ENCODE results near the gene PLEKHA5.
"Not testable (repeated sequence)": the region's sequence is repeated elsewhere in the genome, so short reads cannot be mapped to it uniquely, and the experiment has no call there.

The PLEKHA5 gene, protein sequence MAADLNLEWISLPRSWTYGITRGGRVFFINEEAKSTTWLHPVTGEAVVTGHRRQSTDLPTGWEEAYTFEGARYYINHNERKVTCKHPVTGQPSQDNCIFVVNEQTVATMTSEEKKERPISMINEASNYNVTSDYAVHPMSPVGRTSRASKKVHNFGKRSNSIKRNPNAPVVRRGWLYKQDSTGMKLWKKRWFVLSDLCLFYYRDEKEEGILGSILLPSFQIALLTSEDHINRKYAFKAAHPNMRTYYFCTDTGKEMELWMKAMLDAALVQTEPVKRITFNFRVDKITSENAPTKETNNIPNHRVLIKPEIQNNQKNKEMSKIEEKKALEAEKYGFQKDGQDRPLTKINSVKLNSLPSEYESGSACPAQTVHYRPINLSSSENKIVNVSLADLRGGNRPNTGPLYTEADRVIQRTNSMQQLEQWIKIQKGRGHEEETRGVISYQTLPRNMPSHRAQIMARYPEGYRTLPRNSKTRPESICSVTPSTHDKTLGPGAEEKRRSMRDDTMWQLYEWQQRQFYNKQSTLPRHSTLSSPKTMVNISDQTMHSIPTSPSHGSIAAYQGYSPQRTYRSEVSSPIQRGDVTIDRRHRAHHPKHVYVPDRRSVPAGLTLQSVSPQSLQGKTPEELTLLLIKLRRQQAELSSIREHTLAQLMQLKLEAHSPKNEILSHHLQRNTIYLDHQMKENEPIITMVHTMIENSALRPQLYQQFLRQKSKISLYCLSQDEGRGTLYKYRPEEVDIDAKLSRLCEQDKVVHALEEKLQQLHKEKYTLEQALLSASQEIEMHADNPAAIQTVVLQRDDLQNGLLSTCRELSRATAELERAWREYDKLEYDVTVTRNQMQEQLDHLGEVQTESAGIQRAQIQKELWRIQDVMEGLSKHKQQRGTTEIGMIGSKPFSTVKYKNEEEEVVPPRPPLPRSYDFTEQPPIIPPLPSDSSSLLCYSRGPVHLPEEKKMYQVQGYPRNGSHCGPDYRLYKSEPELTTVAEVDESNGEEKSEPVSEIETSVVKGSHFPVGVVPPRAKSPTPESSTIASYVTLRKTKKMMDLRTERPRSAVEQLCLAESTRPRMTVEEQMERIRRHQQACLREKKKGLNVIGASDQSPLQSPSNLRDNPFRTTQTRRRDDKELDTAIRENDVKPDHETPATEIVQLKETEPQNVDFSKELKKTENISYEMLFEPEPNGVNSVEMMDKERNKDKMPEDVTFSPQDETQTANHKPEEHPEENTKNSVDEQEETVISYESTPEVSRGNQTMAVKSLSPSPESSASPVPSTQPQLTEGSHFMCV

DNA sequence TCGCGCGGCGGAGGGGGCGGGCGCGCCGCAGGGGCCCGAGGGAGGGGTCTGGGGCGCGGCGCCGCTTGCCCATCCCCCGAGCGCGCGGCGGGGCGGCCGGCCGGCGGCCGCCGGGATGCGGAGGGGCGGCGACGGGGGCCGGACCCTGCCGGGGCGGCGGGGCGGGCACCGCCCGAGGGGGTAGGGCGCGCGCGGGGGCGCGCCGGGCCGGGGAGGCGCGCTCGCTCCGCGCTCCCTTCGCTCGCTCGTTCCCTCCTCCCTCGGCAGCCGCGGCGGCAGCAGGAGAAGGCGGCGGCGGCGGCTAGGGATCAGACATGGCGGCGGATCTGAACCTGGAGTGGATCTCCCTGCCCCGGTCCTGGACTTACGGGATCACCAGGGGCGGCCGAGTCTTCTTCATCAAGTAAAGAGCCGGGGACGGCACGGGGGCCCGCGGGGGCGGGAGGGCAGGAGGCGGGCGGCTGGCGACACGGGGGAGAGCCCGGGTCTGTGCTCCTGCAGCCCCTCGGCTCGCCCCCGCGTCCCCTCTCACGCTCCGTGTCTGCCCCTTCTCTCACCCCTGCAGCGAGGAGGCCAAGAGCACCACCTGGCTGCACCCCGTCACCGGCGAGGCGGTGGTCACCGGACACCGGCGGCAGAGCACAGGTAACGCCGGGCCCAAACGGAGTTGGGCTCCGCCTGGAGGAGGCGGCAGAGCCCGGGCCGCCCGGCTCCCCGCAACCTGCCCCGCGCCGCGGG lies at the start of gene PLEKHA5:
TSS of gene PLEKHA5 (plus strand) at position 248 of the 738 bp plus-strand sequence. CDS start at position 315, 67 bp downstream.
- DNase-seq = peak; percentile 92

DNA sequence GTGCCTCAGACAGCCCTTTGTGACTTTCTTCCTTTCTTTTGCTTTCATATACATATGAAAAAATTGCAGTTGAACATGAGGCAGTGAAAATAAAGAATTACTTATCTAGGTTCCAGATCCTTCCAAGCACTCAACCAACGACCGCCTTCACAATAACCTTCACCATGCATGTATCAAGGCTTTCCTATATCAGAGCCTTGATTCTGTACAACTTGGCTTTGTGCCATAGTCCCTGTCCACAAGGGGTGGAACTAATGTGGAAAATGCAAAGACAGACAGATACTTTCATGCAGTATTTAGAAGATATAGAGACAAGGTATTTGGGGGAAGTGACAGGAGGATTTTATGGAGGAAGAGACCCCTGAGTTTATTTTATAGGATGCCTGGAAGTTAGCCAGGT lies 48.6 kb upstream of the PLEKHA5 start:
- no peak for DNase-seq

DNA sequence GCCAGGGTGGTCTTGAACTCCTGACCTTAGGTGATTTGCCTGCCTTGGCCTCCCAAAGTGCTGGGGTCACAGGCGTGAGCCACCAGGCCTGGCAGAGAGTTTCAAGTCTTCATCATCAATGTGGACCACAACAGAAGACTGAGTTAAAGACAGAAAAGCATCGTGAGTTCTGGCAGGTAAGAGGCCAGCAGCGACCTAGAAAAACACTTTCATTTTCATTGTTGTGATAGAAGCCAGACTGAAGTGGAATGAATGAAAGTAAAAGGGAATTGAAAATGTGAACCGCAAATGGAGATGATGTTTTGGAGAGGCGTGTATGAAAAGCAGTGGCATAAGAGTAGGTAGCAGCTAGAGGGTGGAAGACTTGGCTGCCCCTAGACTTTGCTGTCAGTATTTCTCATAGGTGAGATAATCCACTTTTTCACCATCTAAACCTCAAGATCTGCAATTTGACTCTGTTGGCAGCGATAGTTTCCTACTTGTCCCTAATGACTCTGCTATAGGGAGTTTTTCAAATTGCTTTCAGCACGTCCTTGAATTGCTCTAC lies 47.1 kb upstream of the PLEKHA5 start:
- DNase-seq = no peak

DNA sequence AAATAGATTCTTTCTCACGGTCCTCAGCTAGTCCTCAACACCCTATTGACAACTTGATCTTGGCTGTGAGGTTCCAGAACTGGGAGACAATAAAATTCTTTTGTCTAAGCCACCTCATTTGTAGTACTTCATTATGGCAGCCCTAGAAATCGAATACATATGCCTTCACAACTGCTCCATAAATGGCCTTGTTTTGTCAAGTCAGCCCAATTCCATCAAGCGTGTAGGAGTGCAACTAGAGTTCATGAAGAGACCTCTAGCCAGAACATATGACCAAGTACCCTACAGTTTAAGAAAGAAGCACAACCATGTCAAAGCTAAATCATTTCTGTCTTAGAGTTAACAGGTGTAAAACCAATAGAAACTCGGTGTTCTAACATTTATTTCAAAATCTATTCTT lies 45.0 kb upstream of the PLEKHA5 start:
- DNase-seq = no peak

DNA sequence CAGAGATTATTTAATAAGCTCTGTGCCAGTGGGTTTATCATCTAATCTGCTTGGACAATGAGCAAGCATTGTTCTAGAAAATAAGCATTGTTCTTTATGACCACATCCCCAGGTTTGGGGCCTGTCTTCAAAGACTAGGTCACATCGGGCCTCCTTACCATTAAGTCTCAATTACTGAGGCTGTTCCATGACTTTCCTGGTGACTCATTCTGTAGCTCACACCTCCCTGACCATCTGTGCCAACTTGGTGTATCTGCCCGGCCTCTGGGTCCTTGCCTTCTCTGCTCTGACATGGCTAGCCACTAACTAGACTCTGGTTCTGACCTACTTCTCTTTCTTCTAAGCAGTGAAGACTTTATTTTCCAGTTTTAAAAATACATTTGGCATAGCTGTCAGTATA lies 44.4 kb upstream of the PLEKHA5 start:
- DNase-seq = no peak

DNA sequence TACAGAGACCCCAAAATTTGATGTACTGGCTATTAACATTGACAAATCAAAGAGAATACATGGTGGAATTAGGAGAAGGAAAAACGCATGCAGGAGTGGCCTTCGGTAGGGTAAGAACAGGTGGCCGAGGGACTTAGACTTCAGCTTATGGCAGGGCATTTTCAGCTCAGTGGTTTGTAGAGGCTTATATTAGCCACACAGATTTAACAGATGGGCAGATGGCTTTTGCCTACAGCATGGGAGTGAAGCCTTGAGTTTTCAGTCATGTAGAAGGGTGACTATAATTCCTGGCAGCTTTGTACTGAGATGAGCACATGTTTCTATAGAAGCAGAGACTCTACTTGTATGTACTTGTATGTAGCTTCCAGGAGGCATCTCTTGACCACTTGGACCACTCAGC lies 40.9 kb upstream of the PLEKHA5 start:
- no peak for DNase-seq

DNA sequence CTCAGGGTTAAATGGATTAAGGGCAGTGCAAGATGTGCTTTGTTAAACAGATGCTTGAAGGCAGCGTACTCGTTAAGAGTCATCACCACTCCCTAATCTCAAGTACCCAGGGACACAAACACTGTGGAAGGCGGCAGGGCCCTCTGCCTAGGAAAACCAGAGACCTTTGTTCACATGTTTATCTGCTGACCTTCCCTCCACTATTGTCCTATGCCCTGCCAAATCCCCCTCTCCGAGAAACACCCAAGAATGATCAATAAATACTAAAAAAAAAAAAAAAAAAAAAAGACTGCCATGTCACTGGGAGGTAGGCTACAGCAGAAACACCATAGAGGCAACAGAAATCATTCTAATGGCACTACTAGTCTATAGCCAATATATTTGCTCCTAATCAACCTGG lies 37.1 kb upstream of the PLEKHA5 start:
- DNase-seq = not testable (repeated sequence)

DNA sequence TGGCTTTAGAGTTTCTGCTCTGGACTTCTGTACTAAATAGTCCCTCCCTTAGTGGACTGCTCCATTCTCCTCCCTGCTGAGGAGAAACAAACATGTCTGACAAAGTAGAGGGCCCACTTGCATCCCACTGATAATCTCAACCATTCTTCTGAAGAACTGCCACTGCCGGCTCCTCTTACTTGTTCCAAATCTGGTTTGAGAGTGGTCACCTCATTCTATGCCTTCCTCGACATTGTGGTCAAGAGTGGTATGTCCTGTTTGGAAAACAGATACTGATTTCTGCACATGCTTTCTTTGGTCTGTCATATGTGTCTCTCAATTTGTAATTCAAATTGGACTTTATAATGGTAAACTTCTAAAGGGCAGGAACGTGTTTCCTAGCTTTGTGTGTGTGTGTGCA lies 36.3 kb upstream of the PLEKHA5 start:
- no peak for DNase-seq

DNA sequence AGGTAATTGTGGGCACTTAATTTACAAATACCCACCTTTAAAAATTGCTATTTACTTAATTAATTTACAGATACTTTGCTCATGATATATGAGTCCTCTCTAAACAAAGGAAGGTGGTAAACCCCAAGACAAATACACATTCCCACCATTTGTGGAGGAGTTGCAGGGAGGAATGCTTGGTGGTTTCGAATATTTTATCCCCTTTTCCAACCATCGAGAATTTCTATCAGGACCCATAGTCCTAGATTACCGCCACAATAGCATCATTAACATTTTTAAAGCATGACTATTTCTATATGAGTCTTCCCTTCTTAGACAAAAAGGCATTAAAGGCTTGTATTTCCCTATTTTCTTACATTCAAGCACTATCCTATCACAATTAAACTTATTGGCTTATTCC lies 34.2 kb upstream of the PLEKHA5 start:
- DNase-seq = no peak

DNA sequence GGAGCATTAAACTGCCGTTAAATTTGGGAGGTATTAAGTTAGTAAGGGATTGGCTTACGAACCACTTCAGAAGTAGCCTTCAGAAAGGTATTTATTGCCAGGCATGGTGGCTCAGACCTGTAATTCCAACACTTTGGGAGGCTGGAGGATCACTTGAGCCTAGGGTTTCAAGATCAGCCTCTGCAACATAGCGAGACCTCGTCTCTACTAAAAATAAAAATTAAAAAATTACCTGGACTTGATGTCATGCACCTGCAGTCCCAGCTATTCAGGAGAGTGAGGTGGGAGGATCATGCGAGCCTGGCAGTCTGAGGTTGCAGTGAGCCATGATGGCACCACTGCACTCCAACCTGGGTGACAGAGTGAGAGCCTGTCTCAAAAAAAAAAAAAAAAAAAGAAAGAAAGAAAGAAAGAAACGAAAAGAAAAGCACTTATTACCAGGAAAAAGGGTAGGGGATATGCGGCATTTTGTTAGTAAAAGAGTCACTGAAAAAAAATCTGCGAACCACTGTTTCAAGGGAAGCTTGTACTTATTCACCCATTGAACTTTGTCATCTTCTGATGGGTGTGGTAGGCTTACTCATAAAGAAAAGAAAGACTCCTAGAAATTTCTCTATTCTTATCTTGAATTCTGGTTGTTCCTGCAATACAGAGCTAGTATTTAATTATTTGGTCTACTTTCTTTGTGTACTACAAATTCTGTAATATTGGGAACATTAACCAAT lies 33.6 kb upstream of the PLEKHA5 start:
- DNase-seq = no peak

DNA sequence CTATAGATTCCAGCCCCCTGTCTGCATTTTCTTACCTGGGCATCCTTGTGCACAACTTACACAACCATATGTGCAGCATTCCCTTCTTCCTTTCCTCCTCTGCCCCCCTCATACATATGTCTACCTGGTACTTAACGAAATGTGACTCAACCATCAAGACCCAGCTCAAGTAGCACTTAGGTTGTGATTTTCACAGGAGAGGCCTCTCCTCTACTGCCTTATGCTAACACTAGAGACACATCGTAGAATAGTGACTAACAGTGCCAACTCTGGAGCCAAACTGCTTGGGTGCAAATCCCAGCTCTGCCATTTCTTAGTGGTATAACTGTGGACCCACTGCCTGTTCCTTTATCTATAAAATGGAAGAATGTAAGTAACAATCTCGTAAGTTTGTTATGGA lies 24.1 kb upstream of the PLEKHA5 start:
- no peak for DNase-seq

DNA sequence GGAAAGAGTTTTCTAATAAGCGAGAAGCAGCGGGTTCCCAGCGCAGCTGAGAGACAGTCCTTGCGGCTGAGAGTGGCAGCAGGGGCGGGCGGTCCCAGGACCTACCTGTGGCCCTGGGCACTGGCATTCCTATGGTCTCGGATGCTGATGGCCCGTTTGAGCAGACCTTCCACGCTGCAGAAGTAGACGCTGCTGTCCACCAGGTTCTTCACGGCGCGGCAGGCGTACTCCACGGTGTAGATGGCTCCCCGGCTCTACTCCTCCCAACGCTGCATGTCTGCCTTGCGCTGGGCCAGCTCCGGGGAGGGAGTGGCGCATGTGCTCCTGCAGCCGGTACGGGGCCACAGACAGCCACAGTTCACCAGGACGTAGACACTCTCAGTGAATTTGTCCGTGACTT lies 21.8 kb upstream of the PLEKHA5 start:
- DNase-seq = no peak

DNA sequence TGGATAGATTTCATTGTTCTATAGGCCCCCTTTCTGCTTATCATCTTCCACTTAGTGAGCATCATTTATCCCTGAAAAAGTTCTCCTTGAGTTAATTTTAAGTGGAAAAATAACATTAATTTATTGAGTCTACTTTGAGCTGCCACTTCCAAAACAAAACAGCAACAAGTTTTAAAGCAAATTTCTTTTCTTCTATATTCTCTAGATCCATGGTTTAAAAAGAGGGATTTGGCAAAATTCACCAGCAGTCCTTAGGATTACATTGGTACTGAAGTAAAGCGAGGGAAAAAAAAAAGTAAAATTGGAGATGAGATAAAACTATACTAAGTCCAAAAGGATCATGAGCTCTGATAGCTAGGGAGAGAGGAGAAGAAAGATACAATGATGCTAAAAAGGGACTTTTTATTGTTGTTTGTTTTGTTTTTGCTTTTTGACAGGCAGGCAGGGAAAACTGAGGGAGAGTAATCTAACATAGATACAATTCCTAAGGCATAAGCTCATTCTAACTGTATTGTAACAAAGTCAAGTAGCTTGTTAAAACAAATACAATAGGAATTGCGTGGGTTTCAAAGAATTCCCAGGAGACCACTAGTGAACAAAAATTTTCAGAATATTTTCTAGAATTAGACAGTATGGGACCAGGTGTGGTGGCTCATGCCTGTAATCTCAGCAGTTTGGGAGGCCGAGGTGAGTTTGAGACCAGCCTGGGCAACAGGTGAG lies 19.2 kb upstream of the PLEKHA5 start:
- DNase-seq = no peak

DNA sequence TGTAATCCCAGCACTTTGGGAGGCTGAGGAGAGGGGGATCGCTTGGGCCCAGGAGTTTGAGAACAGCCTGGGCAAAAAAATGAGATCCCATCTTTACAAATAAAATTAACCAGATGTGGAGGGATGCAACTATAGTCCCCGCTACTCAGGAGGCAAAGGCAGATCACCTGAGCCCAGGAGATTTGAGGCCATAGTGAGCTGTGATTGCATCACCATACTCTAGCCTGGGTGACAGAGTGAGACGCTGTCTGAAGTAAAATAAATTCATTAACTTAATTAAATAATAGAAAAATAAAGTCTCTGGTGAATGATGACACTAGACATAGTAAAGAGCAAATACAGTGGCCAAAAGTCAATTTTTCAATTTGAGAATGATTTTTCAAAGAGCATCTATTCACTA lies 16.1 kb upstream of the PLEKHA5 start:
- DNase-seq = no peak

DNA sequence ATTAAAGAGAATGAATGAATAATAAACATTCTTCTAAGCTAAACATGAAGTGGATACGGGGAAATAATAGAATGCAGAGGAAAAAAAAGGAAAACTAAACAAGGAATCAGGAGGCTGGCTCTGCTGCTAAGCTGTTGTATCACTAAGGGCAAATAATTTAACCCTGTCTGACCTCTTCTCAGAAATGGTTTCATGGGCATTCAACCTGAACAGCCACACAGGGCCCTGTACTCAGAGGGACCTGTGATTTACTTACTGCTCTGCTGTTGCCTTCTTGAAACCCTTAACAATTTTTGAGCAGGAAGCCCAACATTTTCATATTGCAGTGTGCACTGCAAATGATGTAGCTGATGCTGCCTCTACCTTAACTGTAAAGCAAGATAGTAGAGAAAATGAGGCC lies 14.2 kb upstream of the PLEKHA5 start:
- no peak for DNase-seq

DNA sequence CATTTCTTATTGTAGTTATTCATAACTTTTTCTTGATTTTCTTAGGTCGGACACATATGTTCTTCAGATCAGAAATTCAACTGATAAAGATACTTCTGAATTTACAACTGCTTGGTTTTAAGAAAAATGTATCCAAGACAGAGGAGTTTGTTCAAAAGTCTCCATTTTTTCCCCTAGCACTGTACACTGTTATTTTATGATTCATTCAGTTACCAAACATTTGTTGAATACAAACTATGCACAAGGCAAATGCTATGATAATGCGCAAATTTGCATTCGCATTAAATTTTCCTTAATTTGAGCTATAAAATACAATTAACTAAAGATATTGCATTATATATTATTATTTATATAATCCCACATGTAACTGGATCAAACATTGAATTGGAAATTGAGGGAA lies 10.1 kb upstream of the PLEKHA5 start:
- DNase-seq = no peak

DNA sequence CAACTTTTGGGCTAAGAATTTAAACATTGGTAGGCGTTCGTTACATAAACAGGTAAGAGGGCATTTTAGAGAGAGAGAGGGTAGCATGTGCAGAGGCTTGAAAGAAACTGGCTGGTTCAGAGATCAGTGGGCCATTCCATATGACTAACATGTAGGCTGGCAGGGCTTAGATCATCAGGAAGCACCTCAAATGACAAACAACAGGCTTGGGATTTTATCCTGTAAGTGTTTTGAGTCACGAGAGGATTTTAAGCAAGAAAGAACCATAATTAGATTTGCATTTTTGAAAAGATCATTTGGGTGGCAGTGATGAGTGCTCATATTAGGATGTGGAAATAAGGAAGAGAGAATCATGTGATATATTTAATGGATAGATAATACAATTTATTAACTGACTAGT lies 8.7 kb upstream of the PLEKHA5 start:
- DNase-seq = no peak

DNA sequence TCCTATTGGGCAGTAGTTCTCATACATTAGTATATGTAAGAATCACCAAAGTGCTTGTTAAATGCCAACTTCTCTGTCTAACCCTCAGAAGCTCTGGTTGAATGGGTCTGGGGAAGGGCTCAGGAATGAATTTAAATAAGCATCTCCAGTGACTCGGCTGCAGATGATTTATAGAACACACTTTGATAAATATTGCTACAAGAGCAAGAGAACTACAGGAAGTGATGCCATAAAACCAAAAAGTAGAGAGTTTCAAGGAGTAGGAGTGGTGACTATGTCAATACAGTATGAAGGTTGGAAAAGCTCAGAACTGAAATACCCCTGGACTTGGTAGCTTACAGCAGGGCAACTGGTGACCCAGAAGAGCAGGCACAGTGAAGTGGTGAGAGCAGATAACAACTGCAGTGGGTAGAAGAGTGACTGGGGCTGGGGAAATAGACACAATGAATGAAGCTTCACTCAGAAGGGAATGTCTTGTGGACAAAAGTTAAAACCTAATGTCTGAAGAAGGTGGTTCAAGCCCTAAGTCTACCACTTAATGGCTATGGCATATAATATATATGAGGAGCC lies 8.0 kb upstream of the PLEKHA5 start:
- no peak for DNase-seq

DNA sequence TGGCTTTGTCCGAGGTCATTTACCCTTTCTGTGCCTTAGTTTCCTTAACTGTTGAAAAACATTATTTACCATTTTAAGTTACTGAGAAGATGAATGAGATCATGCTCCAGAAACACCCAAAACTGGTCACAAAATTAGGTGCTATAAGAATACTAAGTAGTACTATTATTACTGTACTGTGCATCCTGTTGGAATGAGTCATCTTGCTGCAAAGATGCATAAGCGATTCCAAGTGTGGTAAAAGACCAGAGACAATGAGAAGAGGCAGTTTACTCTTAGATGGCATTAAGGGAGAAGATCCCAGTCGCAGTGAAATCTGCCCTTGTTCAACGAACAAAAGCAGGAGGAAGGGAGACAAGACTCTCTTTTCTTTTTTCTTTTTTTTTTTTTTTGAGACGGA lies 4.2 kb upstream of the PLEKHA5 start:
- DNase-seq = no peak

DNA sequence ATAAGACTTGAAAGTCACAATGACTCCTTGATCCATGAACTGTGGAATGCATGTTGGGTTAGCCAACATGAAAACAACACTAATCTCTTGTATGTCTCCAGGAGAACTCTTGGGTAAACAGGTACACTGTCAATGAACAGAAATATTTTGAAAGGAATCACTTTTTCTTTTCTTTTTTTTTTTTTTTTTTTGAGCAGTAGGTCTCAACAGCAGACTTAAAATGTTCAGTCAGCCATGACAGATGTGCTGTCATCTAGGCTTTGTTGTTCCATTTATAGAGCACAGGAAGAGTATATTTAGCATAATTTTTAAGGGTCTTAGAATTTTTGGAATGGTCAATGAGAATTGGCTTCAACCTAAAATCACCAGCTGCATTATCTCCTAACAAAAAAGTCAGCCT lies 2.3 kb upstream of the PLEKHA5 start:
- no peak for DNase-seq

DNA sequence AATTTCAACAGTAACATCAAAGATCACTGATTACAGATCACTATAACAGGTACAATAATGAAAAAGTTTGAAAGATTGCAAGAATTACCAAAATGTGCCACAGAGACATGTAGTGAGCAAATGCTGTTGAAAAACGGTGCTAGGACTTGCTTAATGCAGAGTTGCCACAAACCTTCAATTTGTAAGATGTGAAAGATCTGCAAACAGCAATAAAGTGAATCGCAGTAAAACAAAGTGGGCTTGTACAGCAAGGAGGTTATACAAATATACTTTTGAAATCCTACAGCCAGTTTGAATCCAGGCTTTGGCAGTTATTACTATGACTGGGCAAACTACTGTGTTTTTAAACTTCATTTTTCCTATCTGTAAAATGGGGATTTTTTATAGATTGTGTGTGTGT lies 1.0 kb upstream of the PLEKHA5 start:
- DNase-seq = no peak
